Measurements from ENCODE around the gene APEX2. TPM values are rescaled to one million over a fixed set of nuclear protein-coding genes. Genes with fewer than 3 reads are reported as not detected.

Gene APEX2
- total and polyA plus RNA-seq, 4 donors: 6.2 to 15.4 (median 10.2) TPM

DNA sequence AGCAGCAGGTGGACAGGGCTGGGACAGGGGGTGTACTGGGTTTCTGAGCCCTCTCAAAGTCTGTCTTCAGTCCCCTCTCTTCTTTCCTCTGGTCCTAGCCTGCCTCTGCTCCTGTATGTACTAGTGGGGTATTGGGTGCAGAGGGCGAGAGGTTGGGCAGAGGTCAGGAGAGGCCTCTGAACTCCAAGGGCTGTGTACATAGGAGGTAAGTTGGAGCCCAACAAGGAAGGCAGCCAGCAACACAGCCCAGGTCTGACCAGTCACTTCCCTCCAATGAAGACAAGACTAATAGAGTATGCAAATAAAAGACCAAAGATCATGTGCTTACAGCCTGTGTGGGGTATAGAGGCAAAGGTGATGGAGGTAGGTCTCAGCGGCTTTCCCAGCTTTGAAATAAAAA, 6.1 kb upstream of the APEX2 start, which contains the start of gene PFKFB1:
PFKFB1 (minus strand) TSS at position 90 of the 400 bp plus-strand sequence. CDS start 181 bp downstream, outside the sequence.
- H3K27ac ChIP-seq (ENCODE audit: low read depth in 1 of 2, low read length in 1 of 2): no peak within 1 kb of the TSS
- H3K4me3 ChIP-seq: no peak within 1 kb of the TSS
- 82 to 100% methylated on average over 2 of the region's 2 CpGs for WGBS, 2 donors
- no peaks in the 10 kb centered on the region for H3K36me3 ChIP-seq (ENCODE audit: control insufficient read depth in 4 of 4, insufficient read depth in 4 of 4, low read length in 4 of 4)
- DNase-seq (no peak), ATAC-seq (ENCODE audit: insufficient read depth, low FRiP score) (no peak)
- peaks cover 0 to 3% (median 0%) of the 10 kb centered on the region in 4 donors for H3K9me3 ChIP-seq (ENCODE audit: control insufficient read depth in 4 of 4, insufficient read depth in 3 of 4, low read length in 3 of 4)
- no peak for TF ChIP-seq CTCF (IDR thresholded peaks at IDR 0.05; ENCODE audit: control extremely low read depth, extremely low read depth)
- H3K4me1 ChIP-seq (ENCODE audit: control insufficient read depth in 5 of 5, insufficient read depth in 5 of 5, low read length in 5 of 5): peaks cover 0 to 4% (median 0%) of the 10 kb centered on the region in 5 donors
- H3K9ac ChIP-seq (ENCODE audit: insufficient read depth in 1 of 2, low read length in 2 of 2): no peak within 1 kb of the TSS
- peaks cover 2 to 12% (median 3%) of the 10 kb centered on the region in 3 donors for H3K27me3 ChIP-seq (ENCODE audit: control insufficient read depth in 3 of 3, insufficient read depth in 3 of 3, low read length in 2 of 3)

DNA sequence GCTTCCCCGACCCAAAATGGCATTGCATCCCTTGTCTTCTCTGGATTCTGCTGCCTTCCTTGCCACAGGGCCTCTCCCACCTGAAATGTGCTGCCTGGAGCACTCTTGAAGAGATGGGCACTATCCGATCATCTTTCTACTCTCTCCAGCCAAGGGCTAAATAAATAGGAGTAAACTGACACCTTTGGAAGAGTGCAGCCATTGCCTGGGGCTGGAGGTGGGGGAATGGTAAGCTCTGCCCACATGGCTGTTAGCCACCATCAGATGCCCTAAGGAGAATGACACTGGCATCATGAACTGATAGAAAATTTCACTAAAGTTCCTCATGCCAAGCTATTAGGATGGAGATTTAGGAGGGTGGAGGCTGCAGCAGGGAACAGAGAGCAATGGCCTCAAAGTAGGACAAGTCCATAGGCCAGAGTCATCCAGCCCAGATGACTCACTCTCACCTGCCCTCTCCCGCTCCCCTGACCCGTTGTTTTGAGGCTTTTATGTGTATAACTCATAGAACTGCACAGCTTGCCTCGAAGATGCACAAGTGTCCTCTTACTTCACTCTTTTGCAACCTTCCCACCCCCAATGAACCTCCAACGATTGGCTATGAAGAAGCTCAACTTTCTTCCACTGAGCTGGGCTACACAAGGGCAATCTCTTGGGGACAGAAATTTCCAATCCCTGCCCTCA, 5.4 kb upstream of the APEX2 start:
- no peak for TF ChIP-seq CTCF (IDR thresholded peaks at IDR 0.05; ENCODE audit: control extremely low read depth, extremely low read depth)
- H3K4me1 ChIP-seq (ENCODE audit: control insufficient read depth in 5 of 5, insufficient read depth in 5 of 5, low read length in 5 of 5): peaks cover 0 to 6% (median 0%) of the 10 kb centered on the region in 5 donors
- DNase-seq (no peak), ATAC-seq (ENCODE audit: insufficient read depth, low FRiP score) (no peak)
- 64 to 87% methylated on average over 6 of the region's 6 CpGs for WGBS, 2 donors
- peaks cover 0 to 3% (median 0%) of the 10 kb centered on the region in 4 donors for H3K9me3 ChIP-seq (ENCODE audit: control insufficient read depth in 4 of 4, insufficient read depth in 3 of 4, low read length in 3 of 4)
- no peaks in the 10 kb centered on the region for H3K36me3 ChIP-seq (ENCODE audit: control insufficient read depth in 4 of 4, insufficient read depth in 4 of 4, low read length in 4 of 4)
- no peak overlapping the region for H3K27ac ChIP-seq (ENCODE audit: low read depth in 1 of 2, low read length in 1 of 2)
- H3K4me3 ChIP-seq: no peak overlapping the region
- no peak overlapping the region for H3K9ac ChIP-seq (ENCODE audit: insufficient read depth in 1 of 2, low read length in 2 of 2)
- H3K27me3 ChIP-seq (ENCODE audit: control insufficient read depth in 3 of 3, insufficient read depth in 3 of 3, low read length in 2 of 3): peaks cover 2 to 12% (median 3%) of the 10 kb centered on the region in 3 donors

DNA sequence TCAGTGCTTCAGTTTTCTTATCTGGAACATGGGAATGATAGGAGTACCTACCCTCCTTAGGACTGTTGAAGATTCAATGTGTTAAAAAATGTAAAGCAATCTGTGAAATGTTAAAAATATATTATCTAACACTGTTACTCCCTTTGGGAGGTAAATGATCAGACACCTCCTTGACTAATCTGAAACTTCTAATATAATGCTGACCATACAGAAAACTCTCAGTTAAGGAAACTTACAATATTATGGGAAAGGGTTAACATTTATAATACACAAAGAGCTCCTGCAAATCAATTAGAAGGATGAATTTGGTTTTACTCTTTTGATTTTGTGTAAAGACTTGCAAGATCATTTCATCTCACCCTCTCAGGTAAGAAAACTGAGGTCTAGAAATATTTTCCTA, 4.5 kb upstream of the APEX2 start:
- peaks cover 2 to 12% (median 3%) of the 10 kb centered on the region in 3 donors for H3K27me3 ChIP-seq (ENCODE audit: control insufficient read depth in 3 of 3, insufficient read depth in 3 of 3, low read length in 2 of 3)
- no peak for DNase-seq
- H3K4me3 ChIP-seq: no peak overlapping the region
- no peak overlapping the region for H3K27ac ChIP-seq (ENCODE audit: low read depth in 1 of 2, low read length in 1 of 2)
- TF ChIP-seq CTCF (IDR thresholded peaks at IDR 0.05; ENCODE audit: control extremely low read depth, extremely low read depth): no peak
- no peak overlapping the region for H3K9ac ChIP-seq (ENCODE audit: insufficient read depth in 1 of 2, low read length in 2 of 2)
- no peaks in the 10 kb centered on the region for H3K36me3 ChIP-seq (ENCODE audit: control insufficient read depth in 4 of 4, insufficient read depth in 4 of 4, low read length in 4 of 4)
- ATAC-seq (ENCODE audit: insufficient read depth, low FRiP score): no peak
- H3K9me3 ChIP-seq (ENCODE audit: control insufficient read depth in 4 of 4, insufficient read depth in 3 of 4, low read length in 3 of 4): peaks cover 0 to 3% (median 0%) of the 10 kb centered on the region in 4 donors
- peaks cover 0 to 6% (median 0%) of the 10 kb centered on the region in 5 donors for H3K4me1 ChIP-seq (ENCODE audit: control insufficient read depth in 5 of 5, insufficient read depth in 5 of 5, low read length in 5 of 5)
